HG03039 (cell line): ENCODE measurements around the gene PSMB3.
A peak's percentile ranks its signal among the peaks of the same experiment; 100 is the strongest.
"Not testable (repeated sequence)": the region's sequence is repeated elsewhere in the genome, so short reads cannot be mapped to it uniquely, and the experiment has no call there.

Experiments used
- ATAC-seq: cut with Tn5 transposase; IDR thresholded peaks from one replicate; pipeline ENCODE4 v1.9.1; 2021; ENCODE audit warnings: mild to moderate bottlenecking, moderate library complexity; ENCODE audit not compliant: unreplicated experiment

Gene PSMB3

GRCh38 chr17:38715216-38715943, 37.2 kb upstream of the PSMB3 start:
- ATAC-seq, result no peak

GRCh38 chr17:38716368-38717005, 36.1 kb upstream of the PSMB3 start:
- no peak for ATAC-seq

GRCh38 chr17:38717139-38717745, 35.3 kb upstream of the PSMB3 start:
- no peak for ATAC-seq

- ATAC-seq, result no peak
Measured at GRCh38 chr17:38719289-38719942, 33.1 kb upstream of the PSMB3 start.

- ATAC-seq, result no peak
Measured at GRCh38 chr17:38719943-38720641, 32.4 kb upstream of the PSMB3 start.

GRCh38 chr17:38720941-38721340, 31.6 kb upstream of the PSMB3 start:
- no peak for ATAC-seq

- ATAC-seq, result no peak
Measured at GRCh38 chr17:38721802-38722201, 30.7 kb upstream of the PSMB3 start.

GRCh38 chr17:38724337-38724988, 28.1 kb upstream of the PSMB3 start:
- ATAC-seq, result no peak

- no peak for ATAC-seq
Measured at GRCh38 chr17:38725066-38725465, 27.5 kb upstream of the PSMB3 start.

- ATAC-seq, result not testable (repeated sequence)
Measured at GRCh38 chr17:38726145-38726544, 26.4 kb upstream of the PSMB3 start.

- no peak for ATAC-seq
Measured at GRCh38 chr17:38727736-38728135, 24.8 kb upstream of the PSMB3 start.

- no peak for ATAC-seq
Measured at GRCh38 chr17:38728290-38728831, 24.2 kb upstream of the PSMB3 start.

- ATAC-seq, result no peak
Measured at GRCh38 chr17:38729368-38729885, 23.1 kb upstream of the PSMB3 start.

- peak; percentile 73 for ATAC-seq
Measured at GRCh38 chr17:38729886-38730525, 22.5 kb upstream of the PSMB3 start, which contains the start of gene CISD3. TSS of gene CISD3 (plus strand) at chr17:38730341. CDS start at chr17:38730359, 18 bp downstream.

GRCh38 chr17:38730526-38731379, 21.8 kb upstream of the PSMB3 start:
- no peak for ATAC-seq

- no peak for ATAC-seq
Measured at GRCh38 chr17:38731526-38732294, 20.8 kb upstream of the PSMB3 start.

GRCh38 chr17:38732376-38733281, 19.9 kb upstream of the PSMB3 start:
- ATAC-seq, result no peak
